ENCODE data around the gene TFF2.

TFF2 gene

DNA sequence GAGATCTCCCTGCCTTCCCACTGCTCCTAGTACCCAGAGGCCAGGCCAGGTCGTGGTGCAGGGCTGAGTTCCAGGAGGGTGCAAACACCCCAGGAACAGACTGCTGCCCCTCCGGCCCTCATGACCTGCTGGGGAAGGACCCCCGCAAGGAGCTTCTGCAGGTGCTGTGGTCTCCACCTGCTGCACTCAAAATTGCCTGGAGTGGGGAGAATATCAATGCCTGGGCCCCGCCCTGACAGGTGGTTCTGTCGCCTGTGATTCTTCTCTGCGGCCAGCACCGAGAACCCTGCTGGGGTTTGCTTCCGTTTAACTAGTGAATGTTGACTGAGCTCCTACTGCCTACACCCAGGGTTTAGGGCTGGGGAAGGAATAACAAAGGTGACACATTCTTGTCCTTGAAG is 33.5 kb downstream of the TFF2 start:
- Histone ChIP-seq H3K27ac (ENCODE audit: low read length) (no peak overlapping the region), H3K4me2 (ENCODE audit: low read length) (no peak overlapping the region), H2AFZ (ENCODE audit: low read depth, low read length) (no peak overlapping the region), H3K4me3 (ENCODE audit: low read length) (no peak overlapping the region), H3K4me1 (ENCODE audit: low read length) (no peaks in the 10 kb centered on the region), H3K9me3 (ENCODE audit: insufficient read depth, low read length) (no peaks in the 10 kb centered on the region), H3K9ac (ENCODE audit: low read length) (no peak overlapping the region), H3K27me3 (ENCODE audit: low read depth, low read length) (peaks cover 7% of the 10 kb centered on the region), H3K36me3 (replicated peaks; ENCODE audit: low read depth, low read length) (no peaks in the 10 kb centered on the region), H4K20me1 (ENCODE audit: insufficient read depth, low read length) (no peaks in the 10 kb centered on the region), H3K79me2 (ENCODE audit: low read length) (no peaks in the 10 kb centered on the region)
- TF ChIP-seq, protein P1, sequence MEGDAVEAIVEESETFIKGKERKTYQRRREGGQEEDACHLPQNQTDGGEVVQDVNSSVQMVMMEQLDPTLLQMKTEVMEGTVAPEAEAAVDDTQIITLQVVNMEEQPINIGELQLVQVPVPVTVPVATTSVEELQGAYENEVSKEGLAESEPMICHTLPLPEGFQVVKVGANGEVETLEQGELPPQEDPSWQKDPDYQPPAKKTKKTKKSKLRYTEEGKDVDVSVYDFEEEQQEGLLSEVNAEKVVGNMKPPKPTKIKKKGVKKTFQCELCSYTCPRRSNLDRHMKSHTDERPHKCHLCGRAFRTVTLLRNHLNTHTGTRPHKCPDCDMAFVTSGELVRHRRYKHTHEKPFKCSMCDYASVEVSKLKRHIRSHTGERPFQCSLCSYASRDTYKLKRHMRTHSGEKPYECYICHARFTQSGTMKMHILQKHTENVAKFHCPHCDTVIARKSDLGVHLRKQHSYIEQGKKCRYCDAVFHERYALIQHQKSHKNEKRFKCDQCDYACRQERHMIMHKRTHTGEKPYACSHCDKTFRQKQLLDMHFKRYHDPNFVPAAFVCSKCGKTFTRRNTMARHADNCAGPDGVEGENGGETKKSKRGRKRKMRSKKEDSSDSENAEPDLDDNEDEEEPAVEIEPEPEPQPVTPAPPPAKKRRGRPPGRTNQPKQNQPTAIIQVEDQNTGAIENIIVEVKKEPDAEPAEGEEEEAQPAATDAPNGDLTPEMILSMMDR (IDR thresholded peaks at IDR 0.05; ENCODE audit: low read depth, low read length) = no peak
- TF ChIP-seq EZH2phosphoT487 (IDR thresholded peaks at IDR 0.05; ENCODE audit: low read depth) = no peak

DNA sequence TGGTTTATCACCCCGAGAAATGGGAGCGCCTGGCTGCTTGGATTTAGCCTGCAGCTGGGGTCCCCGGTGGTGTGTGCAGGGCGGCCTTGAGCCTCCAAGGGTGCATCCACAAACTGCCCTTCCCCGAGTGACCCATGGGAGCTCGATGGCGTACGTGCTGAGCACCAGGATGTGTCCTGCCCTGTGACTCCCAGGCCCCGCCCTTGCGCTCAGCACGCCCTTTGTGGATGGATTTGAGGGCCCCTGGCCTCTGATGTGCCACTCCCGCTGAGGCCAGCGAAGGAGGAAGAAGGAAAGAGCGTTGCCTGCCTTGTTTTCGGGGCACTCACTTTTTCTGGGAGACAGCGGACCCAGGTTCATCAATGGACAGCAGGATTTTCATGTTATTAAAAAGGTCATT is 33.9 kb downstream of the TFF2 start:
- Histone ChIP-seq H3K9ac (ENCODE audit: low read length) (no peak overlapping the region), H3K4me1 (ENCODE audit: low read length) (no peaks in the 10 kb centered on the region), H3K27me3 (ENCODE audit: low read depth, low read length) (peaks cover 7% of the 10 kb centered on the region; the same call in 1 of the 2 replicates), H3K9me3 (ENCODE audit: insufficient read depth, low read length) (no peaks in the 10 kb centered on the region), H4K20me1 (ENCODE audit: insufficient read depth, low read length) (no peaks in the 10 kb centered on the region), H3K27ac (ENCODE audit: low read length) (no peak overlapping the region), H3K4me2 (ENCODE audit: low read length) (no peak overlapping the region), H3K4me3 (ENCODE audit: low read length) (no peak overlapping the region), H3K36me3 (replicated peaks; ENCODE audit: low read depth, low read length) (no peaks in the 10 kb centered on the region), H3K79me2 (ENCODE audit: low read length) (no peaks in the 10 kb centered on the region), H2AFZ (ENCODE audit: low read depth, low read length) (no peak overlapping the region)
- TF ChIP-seq, protein P1 (IDR thresholded peaks at IDR 0.05; ENCODE audit: low read depth, low read length) = no peak
- no peak for TF ChIP-seq EZH2phosphoT487 (IDR thresholded peaks at IDR 0.05; ENCODE audit: low read depth)

DNA sequence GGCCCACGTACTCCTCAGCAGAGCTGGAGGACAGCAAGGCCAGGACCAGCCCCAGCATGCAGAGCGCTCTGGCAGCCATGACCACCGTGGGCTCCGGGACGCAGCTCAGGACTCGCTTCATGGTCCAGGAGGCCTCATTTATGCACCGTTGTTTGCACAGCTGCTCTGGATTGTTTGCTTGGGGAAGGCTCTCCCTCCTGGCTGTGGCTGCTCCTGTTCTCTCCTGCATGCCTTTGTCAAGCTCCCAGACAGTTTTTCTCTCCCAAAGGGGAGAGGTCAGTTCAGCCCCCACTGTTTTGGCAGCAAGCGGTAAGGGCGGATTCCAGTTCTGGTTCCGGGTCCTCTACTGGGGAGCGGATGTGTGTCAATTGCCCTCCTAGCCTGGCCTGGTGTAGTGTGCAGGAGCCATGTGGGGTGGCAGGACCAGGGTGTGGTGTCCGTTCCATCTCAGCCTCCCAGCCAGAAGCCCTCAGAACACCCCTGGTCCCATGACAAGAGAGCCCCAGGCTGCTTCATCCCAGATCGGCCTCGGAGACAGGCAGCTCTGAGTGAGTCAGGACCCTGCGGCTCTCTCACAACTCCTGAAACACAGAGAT is 35.4 kb downstream of the TFF2 start, which contains the start of gene TFF3:
Gene TFF3 (minus strand): TSS at position 114 of the 596 bp plus-strand sequence. CDS start 35 bp downstream, at position 79.
- Histone ChIP-seq H3K4me2 (ENCODE audit: low read length) (no peak within 1 kb of the TSS), H4K20me1 (ENCODE audit: insufficient read depth, low read length) (no peaks in the 10 kb centered on the region), H2AFZ (ENCODE audit: low read depth, low read length) (no peak within 1 kb of the TSS), H3K4me1 (ENCODE audit: low read length) (no peaks in the 10 kb centered on the region), H3K36me3 (replicated peaks; ENCODE audit: low read depth, low read length) (no peaks in the 10 kb centered on the region), H3K27ac (ENCODE audit: low read length) (no peak within 1 kb of the TSS), H3K9me3 (ENCODE audit: insufficient read depth, low read length) (no peaks in the 10 kb centered on the region), H3K27me3 (ENCODE audit: low read depth, low read length) (peaks cover 7% of the 10 kb centered on the region; the same call in 1 of the 2 replicates), H3K4me3 (ENCODE audit: low read length) (no peak within 1 kb of the TSS), H3K9ac (ENCODE audit: low read length) (no peak within 1 kb of the TSS), H3K79me2 (ENCODE audit: low read length) (no peaks in the 10 kb centered on the region)
- no peak for TF ChIP-seq EZH2phosphoT487 (IDR thresholded peaks at IDR 0.05; ENCODE audit: low read depth)
- TF ChIP-seq, protein P1 (IDR thresholded peaks at IDR 0.05; ENCODE audit: low read depth, low read length) = no peak

- H3K36me3 ChIP-seq (replicated peaks; ENCODE audit: low read depth, low read length) = no peaks in the 10 kb centered on the region
- H2AFZ ChIP-seq (ENCODE audit: low read depth, low read length) = no peak overlapping the region
- TF ChIP-seq, protein P1 (IDR thresholded peaks at IDR 0.05; ENCODE audit: low read depth, low read length) = no peak
- no peak for TF ChIP-seq EZH2phosphoT487 (IDR thresholded peaks at IDR 0.05; ENCODE audit: low read depth)
- H3K4me2 ChIP-seq (ENCODE audit: low read length) = no peak overlapping the region
- no peaks in the 10 kb centered on the region for H3K9me3 ChIP-seq (ENCODE audit: insufficient read depth, low read length)
- H3K27me3 ChIP-seq (ENCODE audit: low read depth, low read length) = peaks cover 7% of the 10 kb centered on the region; the same call in 1 of the 2 replicates
- H3K79me2 ChIP-seq (ENCODE audit: low read length) = no peaks in the 10 kb centered on the region
- no peak overlapping the region for H3K9ac ChIP-seq (ENCODE audit: low read length)
- no peaks in the 10 kb centered on the region for H3K4me1 ChIP-seq (ENCODE audit: low read length)
- no peak overlapping the region for H3K4me3 ChIP-seq (ENCODE audit: low read length)
- no peak overlapping the region for H3K27ac ChIP-seq (ENCODE audit: low read length)
- H4K20me1 ChIP-seq (ENCODE audit: insufficient read depth, low read length) = no peaks in the 10 kb centered on the region
Observed at GRCh38 chr21:42314616-42315295, 36.0 kb downstream of the TFF2 start.
